Kidney tubule cell (primary cell): ENCODE measurements around the gene NPAS2.
A peak's percentile ranks its signal among the peaks of the same experiment; 100 is the strongest.

Source experiments
- DNase-seq: peaks from one replicate; pipeline ENCODE4 v3.0.0-alpha.2; 2018; ENCODE audit warnings: low spot score

The NPAS2 gene

GRCh38 chr2:100940240-100940639, 120.3 kb downstream of the NPAS2 start:
- no peak for DNase-seq

- DNase-seq, result no peak
Measured at GRCh38 chr2:100940766-100941645, 121.1 kb downstream of the NPAS2 start.

DNA sequence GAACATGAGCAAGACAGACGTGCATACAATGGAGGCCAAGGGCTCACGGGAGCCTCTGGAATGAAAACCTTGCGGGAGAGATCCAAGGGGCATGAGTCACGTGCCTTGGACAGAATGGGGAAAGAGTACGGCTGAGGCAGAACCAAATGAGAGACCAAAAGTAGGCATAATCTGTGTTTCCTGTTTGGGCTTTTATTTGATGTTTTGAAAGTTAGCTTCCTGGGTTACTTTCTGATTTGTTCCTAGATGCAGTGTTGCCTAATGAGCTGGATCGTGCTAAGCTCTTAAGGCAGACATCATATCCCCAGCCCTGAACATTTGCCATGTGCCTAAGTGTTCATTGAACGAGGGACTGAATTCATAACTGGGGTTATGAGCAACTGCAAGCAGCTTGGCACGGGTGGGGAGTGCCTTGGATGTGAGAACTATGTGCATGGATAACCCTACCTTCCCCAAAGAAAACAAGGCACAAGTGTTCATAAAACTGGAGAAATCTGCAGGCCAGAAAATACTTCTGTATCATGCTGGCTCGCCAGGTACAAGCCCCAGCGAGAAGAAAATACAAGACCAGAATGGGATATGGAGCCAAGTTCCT, 121.8 kb downstream of the NPAS2 start:
- DNase-seq, result peak; percentile 6

GRCh38 chr2:100944617-100945432, 124.9 kb downstream of the NPAS2 start:
- no peak for DNase-seq

GRCh38 chr2:100945433-100945740, 125.4 kb downstream of the NPAS2 start:
- no peak for DNase-seq

DNA sequence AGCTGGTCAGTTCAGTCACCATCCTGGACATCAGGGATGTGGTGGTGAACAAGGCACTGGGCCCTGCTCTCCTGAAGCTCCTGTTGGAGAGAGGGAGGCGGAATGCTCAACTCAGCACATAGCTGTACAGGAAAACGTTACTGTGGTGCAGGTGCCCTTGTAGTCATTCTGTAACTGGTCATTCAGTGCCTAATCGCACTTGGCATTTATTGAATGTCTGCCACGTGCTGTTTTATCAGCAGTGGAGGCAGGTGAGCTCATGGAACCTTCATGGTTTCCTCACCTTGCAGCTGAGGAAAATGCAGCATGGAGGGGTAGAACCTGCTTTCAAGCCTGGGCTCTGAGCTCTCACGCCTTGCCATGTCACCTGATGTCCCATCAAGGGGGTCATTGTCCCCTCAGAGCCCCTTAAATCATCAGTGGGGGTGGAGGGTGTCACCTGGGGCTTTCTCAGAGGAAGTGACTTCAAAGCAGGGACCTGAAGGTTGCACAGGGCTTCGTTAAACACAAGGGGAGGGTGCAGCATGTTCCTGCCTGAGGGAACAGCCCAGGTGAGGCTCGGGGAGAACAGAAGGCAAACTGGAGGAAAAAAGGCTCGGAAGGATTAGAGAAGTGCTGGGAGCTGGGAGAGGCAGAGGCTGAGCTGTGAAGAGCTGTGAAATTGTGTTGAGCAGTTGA, 126.1 kb downstream of the NPAS2 start:
- no peak for DNase-seq

- DNase-seq, result no peak
Measured at GRCh38 chr2:100948942-100949811, 129.2 kb downstream of the NPAS2 start.

GRCh38 chr2:100952512-100952911, 132.6 kb downstream of the NPAS2 start:
- DNase-seq, result no peak

GRCh38 chr2:100953406-100954043, 133.6 kb downstream of the NPAS2 start:
- no peak for DNase-seq

DNA sequence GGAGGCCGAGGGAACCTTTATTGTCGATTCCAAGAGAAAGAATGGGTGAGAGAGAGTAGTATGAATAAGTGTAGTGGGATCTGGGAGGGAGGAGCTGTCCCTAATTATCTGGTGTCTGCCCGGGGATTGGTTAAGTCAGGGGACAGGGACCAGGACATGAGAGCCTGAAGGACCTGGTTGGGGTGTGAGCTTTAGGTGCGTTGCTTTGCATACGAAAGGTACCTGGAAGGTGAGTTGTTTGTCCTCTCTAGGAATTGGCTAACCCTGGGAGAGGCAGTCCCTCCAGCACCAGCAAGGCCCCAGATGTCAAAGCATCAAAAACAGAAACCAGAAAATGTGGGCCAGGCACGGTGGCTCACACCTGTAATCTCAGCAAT, 134.1 kb downstream of the NPAS2 start:
- DNase-seq, result no peak

- no peak for DNase-seq
Measured at GRCh38 chr2:100955226-100955625, 135.3 kb downstream of the NPAS2 start.

- DNase-seq, result no peak
Measured at GRCh38 chr2:100956081-100956480, 136.1 kb downstream of the NPAS2 start.

DNA sequence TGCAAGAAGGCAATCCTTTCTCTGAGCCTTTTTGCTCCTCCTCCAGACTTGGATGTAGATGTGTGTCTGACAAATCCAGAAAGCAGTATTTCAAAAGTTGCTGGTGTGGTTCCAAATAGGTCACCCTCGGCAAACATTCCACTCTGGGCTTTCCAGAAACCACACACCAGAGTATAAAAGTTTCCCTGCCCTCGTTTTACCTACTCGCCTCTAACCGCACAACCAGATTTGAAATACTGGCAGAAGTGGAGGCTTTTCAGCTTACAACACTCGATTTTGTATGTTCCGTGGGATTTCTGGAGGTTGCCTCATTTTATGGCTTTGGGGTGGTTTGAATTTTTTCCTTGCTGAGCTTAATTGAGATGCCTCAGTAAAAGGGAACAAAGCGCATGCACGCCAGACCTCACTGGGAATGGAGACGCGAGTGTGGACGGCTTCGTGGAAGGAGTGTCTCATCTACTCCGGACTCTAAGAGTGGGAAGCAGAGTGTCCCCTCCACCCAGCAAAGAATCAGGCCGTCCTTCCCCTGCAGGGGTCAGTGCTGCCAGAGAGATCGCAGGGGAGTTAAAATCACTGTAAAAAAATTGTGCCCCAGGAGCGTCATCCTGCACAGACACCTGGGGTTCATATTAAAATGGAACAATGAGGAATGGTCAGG, 138.2 kb downstream of the NPAS2 start:
- peak; percentile 40 for DNase-seq

DNA sequence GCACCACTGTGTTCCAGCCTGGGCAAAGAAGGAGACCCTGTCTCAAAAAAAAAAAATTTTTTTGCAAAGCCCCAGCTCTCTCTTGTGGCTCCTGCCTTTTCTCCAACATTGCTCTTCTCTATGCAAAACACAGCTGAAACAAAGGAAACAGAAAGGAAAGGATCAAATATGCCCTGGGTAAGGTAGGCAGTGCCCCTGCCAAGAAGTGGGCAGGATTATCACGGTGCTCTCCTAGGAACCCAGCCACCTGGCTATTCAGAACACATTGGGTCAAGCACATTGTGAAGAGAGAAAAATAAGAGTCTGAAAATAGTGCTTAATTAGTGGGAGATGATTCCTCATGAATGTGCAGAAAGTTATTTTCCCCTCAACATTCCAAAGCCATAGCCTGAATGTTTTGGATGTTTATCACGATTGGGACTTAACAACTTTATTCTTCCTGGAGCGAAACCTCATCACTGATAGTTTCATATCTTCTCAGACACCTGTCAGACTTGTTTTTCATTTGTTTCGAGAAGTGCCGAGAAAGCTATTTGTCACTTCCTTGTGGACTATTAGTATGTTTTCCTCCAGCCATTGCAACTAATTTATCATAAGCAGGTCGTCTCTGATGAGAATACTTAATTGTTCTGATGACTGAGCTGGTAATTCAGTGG, 139.4 kb downstream of the NPAS2 start:
- peak; percentile 64 for DNase-seq

GRCh38 chr2:100960688-100961087, 140.7 kb downstream of the NPAS2 start:
- DNase-seq, result no peak

- DNase-seq, result no peak
Measured at GRCh38 chr2:100962366-100963025, 142.6 kb downstream of the NPAS2 start.

DNA sequence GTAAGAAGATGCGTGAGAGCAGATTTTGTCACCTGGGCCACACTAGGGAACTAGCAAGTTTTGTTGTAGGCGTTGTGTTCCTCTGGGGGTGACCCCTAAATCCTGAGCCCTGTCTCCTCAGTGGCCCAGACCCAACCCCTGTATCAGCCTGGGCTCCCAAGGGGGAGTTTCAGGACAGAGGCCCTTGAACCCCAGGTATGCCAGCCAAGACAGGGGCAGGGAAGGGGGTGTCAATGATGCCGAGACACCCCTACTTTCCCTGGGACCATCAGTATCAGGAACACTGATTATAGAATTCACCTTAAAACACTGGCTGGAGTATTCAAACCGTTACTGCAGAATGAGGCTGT, 143.1 kb downstream of the NPAS2 start:
- no peak for DNase-seq

DNA sequence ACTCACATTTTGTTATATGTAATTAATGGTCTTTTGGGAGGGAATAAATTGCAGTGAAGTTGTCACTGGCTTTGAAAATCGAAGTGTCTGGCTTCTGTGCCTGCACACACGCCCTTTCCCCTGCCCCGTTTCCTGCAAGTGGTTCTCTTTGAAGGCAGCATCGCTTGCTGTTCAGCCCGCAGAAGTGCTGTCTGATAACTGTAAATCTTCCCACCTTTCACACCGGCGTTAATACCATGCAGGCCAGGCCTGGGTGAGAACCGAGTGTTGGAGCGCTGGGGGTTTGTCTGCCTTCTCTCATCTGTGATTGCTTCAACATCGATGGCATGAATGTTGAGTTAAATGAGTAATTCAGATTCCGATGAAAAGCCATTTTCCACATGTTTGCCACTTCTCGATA, 144.3 kb downstream of the NPAS2 start:
- DNase-seq, result no peak

- no peak for DNase-seq
Measured at GRCh38 chr2:100964681-100965169, 144.8 kb downstream of the NPAS2 start.
